Sigmoid colon (tissue), 7 donors: Measurements from ENCODE around the gene HMHB1. TPM values are rescaled to one million over a fixed set of nuclear protein-coding genes. Genes with fewer than 3 reads are reported as not detected.

Experiments used
- DNase-seq: peaks from one replicate; pipeline ENCODE4 v3.0.0-alpha.2; 2019
- H3K27ac ChIP-seq, 4 donors: fragments of 200-600 bp; sonication (generic); one replicate each; pipeline ENCODE4 v1.5.1; 2016 to 2019; ENCODE audit warnings: mild to moderate bottlenecking in 1 of 4
- H3K27me3 ChIP-seq, 3 donors: fragments of 200-600 bp; sonication (generic); one replicate each; pipeline ENCODE4 v1.5.1; 2019; ENCODE audit warnings: mild to moderate bottlenecking in 1 of 3
- H3K36me3 ChIP-seq, 4 donors: fragments of 200-600 bp; sonication (generic); one replicate each; pipeline ENCODE4 v1.5.1; 2016 to 2019
- H3K4me1 ChIP-seq, 4 donors: fragments of 200-600 bp; sonication (generic); one replicate each; pipeline ENCODE4 v1.5.1; 2017 to 2019
- H3K4me3 ChIP-seq, 4 donors: fragments of 200-600 bp; sonication (generic); one replicate each; pipeline ENCODE4 v1.5.1; 2017 to 2019; ENCODE audit warnings: mild to moderate bottlenecking in 2 of 4, moderate library complexity in 1 of 4
- H3K9me3 ChIP-seq, 4 donors: fragments of 200-600 bp in 3 of 4; sonication (generic) in 3 of 4; one replicate each; pipeline versions ENCODE4 v1.5.1 to v1.6.1; 2013 to 2019
- CTCF ChIP-seq, 4 experiments: fragments of 450-650 bp in 3 of 4; fragments of 200-600 bp in 1 of 4; IDR thresholded peaks; one replicate each; pipeline ENCODE4 v1.5.1; 2016 to 2019; ENCODE audit warnings: antibody characterized with exemption in 4 of 4, mild to moderate bottlenecking in 3 of 4, moderate library complexity in 2 of 4
- EP300 ChIP-seq, 4 donors: sonication (generic); formaldehyde crosslinking; IDR thresholded peaks; one replicate each; pipeline ENCODE4 v1.6.1; 2017; ENCODE audit warnings: antibody characterized with exemption in 4 of 4
- POLR2A ChIP-seq, 2 donors: fragments of 450-650 bp; IDR thresholded peaks; one replicate each; pipeline ENCODE4 v1.6.1; 2016; ENCODE audit warnings: antibody characterized with exemption in 2 of 2, mild to moderate bottlenecking in 2 of 2, moderate library complexity in 2 of 2
- POLR2AphosphoS5 ChIP-seq, 4 donors: sonication (generic); formaldehyde crosslinking; IDR thresholded peaks; one replicate each; pipeline ENCODE4 v1.6.1; 2017; ENCODE audit warnings: antibody characterized with exemption in 4 of 4
- WGBS, 2 donors: extraction: QIAGEN DNeasy Blood & Tissue Kit; methylation state at CpG; one replicate each; pipeline ENCODE4 v1.1.7; 2013; 5-methylcytosine and 5-hydroxymethylcytosine counted together
- intact Hi-C: fragments of 100-400 bp; cut with DNase I; formaldehyde crosslinking; loops from one replicate; pipeline ENCODE4 v1.15.1; 2023
- polyA plus RNA-seq, 3 donors: library from polyadenylated mRNA; stranded (reverse); fragments of 200-250 nt; gene quantifications; one replicate each; pipeline ENCODE4 v1.2.3, GENCODE V29; 2013
- total RNA-seq, 4 donors: library from RNA; depleted of rRNA; stranded (reverse); fragments of >200 nt; gene quantifications; one replicate each; pipeline ENCODE4 v1.1.0, GENCODE V29; 2016
- donor health status: healthy with polysubstance abuse.
- donor health status: Bipolar disorder and iron deficiency.
- donor health status: healthy.

Gene HMHB1
- total and polyA plus RNA-seq, 7 donors: not detected

GRCh38 chr5:143776951-143777350 lies 35.0 kb upstream of the HMHB1 start:
- no peaks in the 10 kb centered on the region for H3K27me3 ChIP-seq
- intact Hi-C loops: no loop called here
- H3K4me1 ChIP-seq: peaks cover 0 to 2% (median under 1%) of the 10 kb centered on the region in 4 donors
- H3K27ac ChIP-seq: no peak overlapping the region
- no peak overlapping the region for H3K4me3 ChIP-seq
- TF ChIP-seq CTCF (IDR thresholded peaks at IDR 0.05): no peak
- no peak for TF ChIP-seq POLR2AphosphoS5 (IDR thresholded peaks at IDR 0.05)
- no peak for TF ChIP-seq POLR2A (IDR thresholded peaks at IDR 0.05)
- TF ChIP-seq EP300 (IDR thresholded peaks at IDR 0.05): no peak
- 87 to 96% methylated on average over 4 of the region's 4 CpGs for WGBS, 2 donors
- H3K36me3 ChIP-seq: no peaks in the 10 kb centered on the region
- no peak for DNase-seq
- H3K9me3 ChIP-seq: no peaks in the 10 kb centered on the region

- Histone ChIP-seq H3K9me3 (no peaks in the 10 kb centered on the region), H3K4me3 (no peak overlapping the region), H3K36me3 (no peaks in the 10 kb centered on the region), H3K27me3 (no peaks in the 10 kb centered on the region), H3K27ac (no peak overlapping the region), H3K4me1 (peaks cover 0 to 12% (median 5%) of the 10 kb centered on the region in 4 donors)
- intact Hi-C loops: no loop called here
- TF ChIP-seq POLR2AphosphoS5 (IDR thresholded peaks at IDR 0.05) (no peak), EP300 (IDR thresholded peaks at IDR 0.05) (no peak), CTCF (IDR thresholded peaks at IDR 0.05) (no peak), POLR2A (IDR thresholded peaks at IDR 0.05) (no peak)
- no peak for DNase-seq
- 97 to 98% methylated on average over 2 of the region's 2 CpGs for WGBS, 2 donors
These were observed 32.5 kb upstream of the HMHB1 start for GRCh38 chr5:143779506-143779905.

GRCh38 chr5:143781993-143782520 lies 29.9 kb upstream of the HMHB1 start:
- 50 to 58% methylated on average over 2 of the region's 2 CpGs for WGBS, 2 donors
- intact Hi-C loops: no loop called here
- Histone ChIP-seq H3K4me1 (peaks cover 0 to 12% (median 5%) of the 10 kb centered on the region in 4 donors), H3K4me3 (no peak overlapping the region), H3K27ac (no peak overlapping the region), H3K9me3 (no peaks in the 10 kb centered on the region), H3K27me3 (no peaks in the 10 kb centered on the region), H3K36me3 (no peaks in the 10 kb centered on the region)
- TF ChIP-seq POLR2A (IDR thresholded peaks at IDR 0.05) (no peak), CTCF (IDR thresholded peaks at IDR 0.05) (no peak)
- no peak for DNase-seq

DNA sequence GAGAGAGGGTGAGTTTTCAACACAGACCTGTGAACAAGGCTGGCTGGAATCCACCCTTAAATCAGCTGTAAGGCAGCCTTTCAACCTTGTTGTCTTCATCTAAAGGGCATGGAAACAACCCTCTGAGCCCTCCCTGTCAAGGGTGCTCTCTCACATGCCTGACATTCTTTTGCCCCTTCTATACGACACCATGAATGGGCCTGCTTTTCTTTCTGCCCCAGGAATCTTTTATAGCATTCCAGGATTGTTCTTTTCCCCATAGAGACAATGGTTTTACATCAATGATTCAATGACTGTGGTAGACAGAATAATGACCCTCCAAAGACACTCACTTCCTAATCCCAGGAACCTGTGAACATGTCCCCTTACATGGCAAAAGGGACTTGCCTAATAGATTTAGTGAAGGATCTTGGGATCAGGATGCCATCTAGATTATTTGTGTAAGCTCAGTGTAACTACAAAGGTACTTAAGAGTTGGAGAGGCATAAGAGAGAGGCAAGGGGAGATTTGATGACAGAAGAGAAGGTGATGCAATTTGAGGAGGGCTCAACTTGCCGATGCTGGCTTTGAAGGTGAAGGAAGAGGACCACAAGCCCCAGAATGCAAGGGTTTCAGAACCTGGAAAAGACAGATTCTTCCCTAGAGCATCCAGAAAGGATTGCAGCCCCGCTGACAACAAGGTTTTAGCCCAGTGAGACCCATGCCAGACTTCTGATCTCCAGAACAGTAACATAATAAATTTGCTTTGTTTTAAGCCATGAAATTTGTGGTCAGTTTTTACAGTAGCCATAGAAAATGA lies 29.2 kb upstream of the HMHB1 start:
- Histone ChIP-seq H3K36me3 (no peaks in the 10 kb centered on the region), H3K9me3 (no peaks in the 10 kb centered on the region), H3K27ac (no peak overlapping the region), H3K27me3 (no peaks in the 10 kb centered on the region), H3K4me3 (no peak overlapping the region), H3K4me1 (peaks cover 0 to 12% (median 5%) of the 10 kb centered on the region in 4 donors)
- TF ChIP-seq POLR2AphosphoS5 (IDR thresholded peaks at IDR 0.05) (no peak), POLR2A (IDR thresholded peaks at IDR 0.05) (no peak), EP300 (IDR thresholded peaks at IDR 0.05) (no peak), CTCF (IDR thresholded peaks at IDR 0.05) (no peak)
- no peak for DNase-seq
- WGBS, 2 donors: 75 to 79% methylated on average over 3 of the region's 3 CpGs
- intact Hi-C loops: no loop called here
